Measurements from ENCODE around the gene EML6.

The EML6 gene

DNA sequence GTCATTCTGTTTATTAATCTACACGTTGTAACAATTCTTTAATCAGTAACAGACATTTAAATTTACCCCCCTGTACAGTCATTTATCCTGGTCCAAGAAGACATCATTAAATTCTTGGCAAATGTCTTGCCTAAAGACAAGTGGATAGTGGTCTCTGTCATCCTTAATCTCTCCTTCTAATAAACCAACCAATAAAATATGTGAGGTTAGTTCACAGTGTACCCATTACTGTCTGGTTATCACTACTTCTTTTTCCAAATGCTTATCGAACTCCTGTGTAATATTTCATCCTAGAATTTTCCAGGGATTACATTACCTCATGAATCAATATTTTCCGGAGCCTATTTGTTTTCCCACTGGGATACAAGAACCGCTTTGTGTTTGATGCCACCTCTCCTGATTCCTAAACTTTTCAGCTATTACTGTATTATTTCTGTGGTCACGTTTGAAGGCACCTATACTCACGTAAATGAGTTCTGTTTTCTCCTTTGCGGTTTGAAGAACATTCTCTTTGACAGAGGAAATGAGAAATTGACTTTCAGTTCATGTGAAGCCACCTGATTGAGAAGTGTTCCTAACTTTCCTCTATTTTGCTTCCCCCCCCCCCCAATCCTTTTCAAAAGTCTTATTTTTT is 195.3 kb downstream of the EML6 start:
- no peak for DNase-seq

DNA sequence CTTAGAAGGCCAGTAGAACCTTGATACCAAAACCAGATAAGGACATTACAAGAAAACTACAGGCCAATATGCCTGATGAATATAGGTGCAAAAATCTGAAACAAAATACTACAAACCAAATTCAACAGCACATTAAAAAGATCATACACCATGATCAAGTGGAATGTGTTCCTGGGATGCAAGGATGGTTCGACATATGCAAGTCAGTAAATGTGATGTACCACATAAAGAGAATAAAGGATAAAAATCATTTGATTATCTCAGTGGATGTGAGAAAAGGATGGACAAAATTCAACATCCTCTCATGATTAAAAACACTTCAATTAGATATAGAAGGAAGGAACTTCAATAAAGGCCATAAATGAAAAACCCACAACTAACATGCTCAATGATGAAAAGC is 197.2 kb downstream of the EML6 start:
- DNase-seq, result no peak

DNA sequence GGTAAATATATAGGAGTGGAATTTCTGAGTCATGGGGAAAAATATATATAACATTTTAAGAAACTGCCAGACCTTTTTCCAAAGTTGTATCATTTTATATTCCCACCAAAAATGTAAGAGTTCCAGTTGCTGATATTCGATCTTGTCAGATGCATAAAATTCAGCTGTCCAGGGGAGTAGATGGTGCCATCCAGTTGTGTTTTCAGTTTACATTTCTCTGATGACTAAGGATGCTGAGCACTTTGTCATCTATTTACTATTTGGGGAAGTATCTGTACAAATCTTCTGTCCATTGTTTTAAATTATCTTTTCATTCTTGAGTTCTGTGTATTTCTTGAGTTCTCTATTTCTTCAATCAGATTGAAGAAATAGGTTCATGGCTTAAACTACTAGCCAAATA is 200.7 kb downstream of the EML6 start:
- DNase-seq, result no peak

DNA sequence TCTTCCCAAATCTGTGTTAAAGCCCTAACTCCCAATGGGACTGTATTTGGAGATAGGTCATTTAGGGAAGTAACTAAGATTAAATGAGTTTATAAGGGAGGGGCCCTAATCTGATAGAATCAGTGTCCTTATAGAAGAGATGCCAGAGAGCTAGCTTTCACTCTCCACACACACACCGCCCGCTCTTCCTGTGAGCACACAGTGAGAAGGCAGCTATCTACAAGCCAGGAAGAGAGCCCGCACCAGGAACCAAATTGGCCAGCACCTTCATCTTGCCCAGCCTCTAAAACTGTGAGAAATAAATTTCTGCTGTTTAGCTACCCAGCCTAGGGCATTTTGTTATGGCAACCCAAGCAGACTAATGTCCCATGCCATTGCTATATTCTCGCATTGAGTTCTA is 201.6 kb downstream of the EML6 start:
- no peak for DNase-seq

DNA sequence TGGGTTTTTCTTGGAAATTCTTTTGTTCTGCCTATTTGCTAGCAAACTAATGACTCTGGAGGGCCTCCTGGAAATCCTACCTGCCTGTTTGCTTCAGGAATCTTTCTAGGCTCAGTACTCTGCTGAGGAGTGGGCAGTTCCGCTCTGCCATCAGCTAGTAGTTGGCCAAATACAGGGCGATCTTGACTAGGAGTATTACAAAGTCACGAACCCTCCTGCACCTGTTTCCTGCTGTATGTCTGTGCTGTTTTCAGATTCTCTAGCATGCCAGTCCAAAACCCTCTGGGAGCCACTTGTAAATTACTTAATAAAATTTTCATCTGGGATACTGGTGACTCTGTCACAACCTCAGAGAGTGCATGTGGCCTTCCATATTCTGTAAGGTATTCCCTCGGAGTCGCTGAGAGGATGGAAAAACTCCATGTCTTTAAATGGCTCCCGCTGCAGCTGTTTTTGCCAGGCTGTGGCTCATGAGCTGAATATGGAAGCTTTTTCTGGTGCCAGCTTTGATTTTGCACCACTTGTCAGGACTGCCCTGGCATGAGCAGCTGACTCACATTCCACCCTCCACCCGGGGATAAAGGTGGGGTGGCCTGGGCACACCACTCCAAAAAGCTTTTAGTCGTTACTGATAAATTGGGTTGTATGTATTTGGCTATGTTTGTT is 203.8 kb downstream of the EML6 start:
- no peak for DNase-seq

DNA sequence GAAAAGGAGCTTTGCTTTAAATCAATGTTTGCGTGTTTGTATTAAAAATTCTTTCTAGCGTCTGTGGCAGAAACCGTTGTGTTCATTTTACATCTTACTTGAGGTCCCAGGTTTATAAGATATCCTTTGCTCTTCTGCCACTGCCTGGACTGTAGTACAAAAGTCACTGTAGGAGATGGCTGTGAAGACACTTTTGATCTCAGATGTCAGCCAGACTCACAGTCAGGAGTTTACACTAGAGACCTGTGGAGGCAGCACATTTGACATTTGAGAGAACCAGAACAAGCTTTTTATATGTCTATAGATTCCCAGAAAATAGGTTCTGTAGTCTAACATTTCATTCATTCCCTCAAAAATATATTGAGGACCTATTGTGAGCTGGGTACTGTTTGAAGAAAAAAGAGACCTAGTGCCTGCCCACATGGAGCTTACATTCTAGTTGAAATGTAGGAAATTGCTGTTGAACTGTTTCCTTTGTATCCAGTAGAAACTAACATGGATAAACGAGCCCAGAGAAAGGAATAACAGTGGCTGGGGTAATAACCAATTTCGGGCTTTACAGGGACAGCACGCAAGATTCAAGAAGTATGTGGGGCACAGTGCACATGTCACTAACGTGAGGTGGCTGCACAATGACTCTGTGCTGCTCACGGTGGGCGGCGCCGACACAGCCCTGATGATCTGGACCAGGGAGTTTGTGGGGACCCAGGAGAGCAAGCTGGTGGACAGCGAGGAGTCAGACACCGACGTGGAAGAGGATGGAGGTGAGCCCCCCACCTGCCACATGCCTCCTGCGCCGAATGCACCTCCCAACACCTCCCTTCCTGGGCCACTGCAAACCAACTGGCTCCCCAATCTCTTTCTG is 204.5 kb downstream of the EML6 start:
- no peak for DNase-seq

DNA sequence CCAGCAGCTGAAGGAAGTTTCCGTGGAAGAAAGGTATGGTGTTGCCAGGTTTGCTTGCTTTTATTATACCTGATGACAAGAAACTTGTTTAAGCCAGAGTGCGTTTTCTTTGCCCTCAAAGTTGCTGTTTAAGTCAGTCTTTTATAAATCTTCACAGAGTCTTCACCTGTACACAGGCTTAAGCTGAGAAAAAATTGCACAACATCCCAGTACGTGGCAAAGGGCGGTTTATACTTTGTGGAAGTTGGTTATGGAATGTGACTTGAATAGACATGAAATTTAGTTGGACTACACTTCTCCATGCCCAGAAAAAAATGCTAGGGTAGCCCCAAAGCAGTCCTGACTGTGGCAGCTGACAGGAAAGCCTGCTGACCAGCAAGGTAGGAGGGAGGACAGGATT is 205.3 kb downstream of the EML6 start:
- no peak for DNase-seq

DNA sequence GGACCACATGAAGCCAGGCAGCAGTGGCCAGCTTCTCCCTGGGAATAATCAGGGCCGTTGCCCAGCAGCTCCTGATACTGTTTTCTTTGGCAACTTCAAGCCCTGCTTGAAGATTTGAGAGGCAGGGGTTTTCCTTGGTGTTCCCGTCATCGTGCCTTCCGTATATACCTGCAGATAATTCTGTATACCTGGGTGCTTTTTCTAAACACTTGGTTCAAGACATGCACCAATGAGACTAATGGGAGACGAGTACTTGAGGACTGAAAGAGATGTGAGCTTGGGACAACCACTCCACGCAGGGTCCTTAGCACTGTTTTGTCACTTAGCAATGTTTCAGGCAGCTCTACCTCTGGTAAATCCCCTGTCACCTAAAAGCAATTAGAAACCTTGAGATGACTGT is 208.0 kb downstream of the EML6 start:
- no peak for DNase-seq

DNA sequence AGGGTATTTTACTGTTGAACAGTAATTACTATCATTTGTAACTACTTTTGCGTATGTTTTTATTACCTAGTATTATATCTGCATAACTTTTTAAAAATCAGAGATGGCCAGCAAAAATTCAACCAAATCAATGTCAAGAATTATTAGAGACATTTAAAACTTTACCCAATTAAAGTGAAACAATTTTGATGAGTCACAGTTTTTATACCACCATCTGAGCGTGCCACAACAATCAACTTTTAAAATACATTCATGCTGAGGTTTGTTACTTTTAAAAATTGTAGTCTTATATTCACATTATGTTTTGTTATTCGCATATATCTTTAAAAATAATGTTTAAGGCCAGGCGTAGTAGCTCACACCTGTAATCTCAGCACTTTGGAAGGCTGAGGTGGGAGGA is 211.9 kb downstream of the EML6 start:
- no peak for DNase-seq

DNA sequence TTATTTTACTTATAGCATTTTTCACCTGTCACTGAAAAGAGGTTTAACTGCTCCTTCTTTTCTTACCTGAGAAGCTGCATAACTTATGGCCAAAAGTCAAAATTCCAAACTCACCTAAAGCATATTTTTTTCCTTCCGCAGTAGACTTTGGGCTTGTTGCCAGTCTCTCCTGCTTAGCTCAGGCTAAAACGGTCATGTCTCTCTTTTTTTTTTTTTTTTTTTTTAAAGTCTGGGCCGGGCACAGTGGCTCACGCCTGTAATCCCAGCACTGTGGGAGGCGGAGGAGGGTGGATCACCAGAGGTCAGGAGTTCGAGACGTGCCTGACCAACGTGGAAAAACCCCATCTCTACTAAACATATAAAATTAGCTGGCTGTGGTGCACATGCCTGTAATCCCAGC is 213.3 kb downstream of the EML6 start:
- DNase-seq, result no peak

DNA sequence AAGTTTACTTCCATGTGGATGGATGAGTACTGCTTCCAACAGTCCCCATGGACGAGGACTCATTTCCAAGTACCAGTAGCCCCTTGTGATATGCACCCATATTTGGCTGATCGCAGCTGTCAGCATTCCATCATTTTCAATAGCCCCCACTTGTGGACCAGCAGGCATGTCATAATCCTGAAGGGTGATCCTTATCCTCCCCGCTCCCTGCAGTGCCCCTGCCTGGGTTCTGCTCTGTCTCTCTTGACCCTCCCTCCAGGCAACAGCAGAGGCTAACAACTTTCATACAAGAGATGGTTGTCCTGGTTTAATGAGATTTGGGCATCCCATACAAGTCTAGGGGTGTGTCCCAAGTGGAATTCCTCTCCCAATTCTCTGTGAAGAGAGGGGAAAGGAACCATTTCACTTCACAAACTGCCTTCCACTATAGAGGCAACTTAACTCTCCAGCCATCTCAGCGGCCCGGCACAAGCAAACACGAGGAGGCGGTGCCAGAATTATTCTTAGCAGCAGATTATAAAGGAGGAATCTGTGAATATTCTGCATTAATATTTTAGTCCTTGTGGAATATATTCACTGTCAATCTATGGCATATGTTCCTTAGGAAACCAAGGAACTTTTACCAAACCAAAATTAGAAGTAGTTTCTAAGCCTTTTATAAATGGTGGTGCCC is 216.1 kb downstream of the EML6 start:
- DNase-seq, result no peak

DNA sequence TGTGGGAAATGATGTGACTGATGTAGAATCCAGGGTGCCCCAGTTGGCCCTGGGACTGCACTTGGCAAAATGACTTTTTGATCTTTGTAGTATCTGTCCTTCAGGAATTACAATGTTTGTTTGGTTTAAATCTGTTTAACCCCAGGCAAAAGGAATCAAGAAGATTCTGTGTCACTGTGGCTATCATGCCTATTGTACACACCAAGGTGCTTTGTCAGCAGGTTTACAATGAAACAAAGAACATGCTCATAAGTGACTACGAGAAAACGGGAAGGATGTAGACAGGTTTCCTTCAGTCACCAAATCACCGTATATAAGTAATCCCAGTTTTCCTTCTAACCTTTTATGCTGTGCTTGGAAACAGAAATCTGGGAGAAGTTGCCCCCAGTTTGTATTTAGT is 217.3 kb downstream of the EML6 start:
- DNase-seq, result no peak

DNA sequence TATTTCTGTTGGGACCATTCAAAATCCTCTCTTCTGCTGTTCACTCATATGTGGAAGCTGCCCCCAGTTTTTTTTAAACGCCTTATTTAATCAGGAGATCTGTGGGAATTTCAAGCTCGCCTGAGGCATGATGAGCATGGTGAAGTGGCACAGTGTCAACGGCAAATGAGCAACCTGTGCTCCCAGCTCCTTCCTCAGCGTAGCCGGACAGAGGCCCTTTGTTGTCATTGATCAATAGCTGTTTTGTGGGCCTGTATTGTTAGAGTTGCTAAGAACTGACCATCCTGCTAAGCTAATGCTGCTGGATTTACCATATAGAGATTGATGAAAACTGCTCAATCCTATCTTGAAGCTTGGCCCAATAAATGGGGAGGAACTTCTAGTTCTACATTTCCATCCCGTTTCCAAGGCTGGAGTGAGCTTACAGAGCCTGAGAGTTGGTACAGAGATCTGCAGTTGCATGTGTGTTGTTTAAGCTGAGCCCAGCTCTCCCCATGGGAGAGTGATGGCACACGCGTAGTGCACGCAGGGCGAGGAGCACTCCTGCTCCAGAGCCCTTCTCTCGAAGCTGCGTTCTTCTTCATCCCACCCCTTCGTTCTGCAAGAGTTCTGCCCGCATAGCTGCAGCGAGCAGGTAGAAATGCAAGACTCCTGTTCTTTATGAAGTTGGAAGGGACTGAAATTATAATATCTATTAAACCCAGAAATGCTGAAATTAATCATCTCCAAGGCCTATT is 218.0 kb downstream of the EML6 start:
- no peak for DNase-seq

DNA sequence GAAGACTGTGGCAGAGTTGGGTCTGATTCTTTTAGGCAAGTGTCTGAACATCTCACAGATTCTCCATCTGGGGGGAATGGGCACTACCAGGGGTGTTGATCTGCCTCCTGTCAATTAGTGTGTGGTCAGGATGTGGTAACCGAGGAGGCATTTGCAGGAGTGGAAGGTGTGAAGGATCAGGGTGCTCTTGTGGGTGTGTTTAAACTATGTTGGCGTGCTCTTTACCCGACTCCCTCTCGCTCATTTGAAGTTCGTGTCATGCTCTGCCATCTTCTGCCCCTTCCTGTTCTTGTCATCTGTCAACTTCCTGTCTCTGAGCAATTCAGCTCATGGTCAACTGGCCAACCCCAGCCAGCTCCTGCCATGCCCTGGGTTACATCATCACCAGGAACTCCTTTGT is 218.9 kb downstream of the EML6 start:
- DNase-seq, result peak in 1 of 2 experiments; percentile 7

DNA sequence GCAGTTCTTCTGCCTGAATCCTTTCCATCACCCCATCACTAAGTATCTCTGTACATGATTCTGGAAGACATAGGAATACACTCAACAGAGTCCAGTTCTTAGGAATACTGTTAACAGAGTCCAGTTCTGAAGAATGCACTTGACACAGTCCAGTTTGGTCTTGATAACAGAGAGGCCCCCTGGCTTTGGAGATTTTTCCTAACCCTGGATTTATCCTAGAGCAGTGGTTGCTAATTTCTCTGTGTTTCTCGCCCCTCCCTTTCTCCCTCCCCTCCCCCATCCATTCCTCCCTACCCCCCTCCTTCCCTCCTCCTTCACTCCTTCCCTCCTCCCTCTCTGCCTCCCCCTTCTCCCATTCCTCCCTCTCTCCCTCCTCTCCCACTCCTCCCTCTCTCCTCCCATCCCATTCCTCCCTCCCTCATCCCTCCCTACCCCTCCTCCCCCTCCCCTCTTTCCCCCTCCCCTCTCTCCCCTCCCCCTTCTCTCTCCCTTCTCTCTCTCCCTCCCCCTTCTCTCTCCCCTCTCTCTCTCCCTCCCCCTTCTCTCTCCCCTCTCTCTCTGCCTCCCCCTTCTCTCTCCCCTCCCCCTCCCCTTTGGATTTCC is 221.4 kb downstream of the EML6 start:
- no peak for DNase-seq

DNA sequence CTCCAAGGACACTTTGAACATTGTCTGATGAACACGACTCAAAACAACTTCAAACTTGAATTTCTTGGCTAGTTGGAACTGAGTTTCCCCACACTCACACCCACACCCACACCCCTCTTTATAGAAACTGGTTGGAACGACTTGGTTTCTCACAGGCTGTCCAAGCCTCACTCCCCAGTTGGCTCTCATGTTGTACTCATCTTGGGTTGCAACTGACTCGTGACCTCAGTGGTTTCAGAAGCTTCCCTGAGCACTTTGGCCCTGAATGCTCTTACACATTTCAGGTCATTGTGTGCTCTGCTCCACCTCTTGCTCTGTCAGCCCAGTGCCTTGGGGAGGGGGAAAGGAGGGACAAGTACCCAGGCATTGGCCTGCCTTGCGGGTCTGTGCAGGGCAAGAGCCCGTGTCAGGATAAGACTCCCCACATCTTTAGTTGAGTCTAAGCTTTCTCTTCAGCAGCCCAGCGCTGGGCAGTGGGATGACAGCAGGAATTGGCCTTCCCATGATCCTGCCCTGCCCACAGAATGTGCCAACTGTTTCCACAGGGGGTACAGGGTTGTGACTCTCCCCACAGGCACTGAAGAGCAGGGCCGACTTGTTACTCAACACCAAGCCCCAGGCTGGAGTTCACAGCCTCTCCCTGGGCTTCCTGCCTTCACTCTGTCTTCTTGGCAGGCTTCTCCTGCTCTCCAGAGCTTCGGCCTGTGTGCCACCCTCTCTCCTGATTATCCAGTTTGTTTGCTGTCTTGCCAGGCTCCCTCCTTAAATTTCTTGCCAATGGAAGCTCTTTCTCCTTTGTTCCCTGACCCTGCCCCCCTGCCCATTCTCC is 222.1 kb downstream of the EML6 start:
- no peak for DNase-seq

DNA sequence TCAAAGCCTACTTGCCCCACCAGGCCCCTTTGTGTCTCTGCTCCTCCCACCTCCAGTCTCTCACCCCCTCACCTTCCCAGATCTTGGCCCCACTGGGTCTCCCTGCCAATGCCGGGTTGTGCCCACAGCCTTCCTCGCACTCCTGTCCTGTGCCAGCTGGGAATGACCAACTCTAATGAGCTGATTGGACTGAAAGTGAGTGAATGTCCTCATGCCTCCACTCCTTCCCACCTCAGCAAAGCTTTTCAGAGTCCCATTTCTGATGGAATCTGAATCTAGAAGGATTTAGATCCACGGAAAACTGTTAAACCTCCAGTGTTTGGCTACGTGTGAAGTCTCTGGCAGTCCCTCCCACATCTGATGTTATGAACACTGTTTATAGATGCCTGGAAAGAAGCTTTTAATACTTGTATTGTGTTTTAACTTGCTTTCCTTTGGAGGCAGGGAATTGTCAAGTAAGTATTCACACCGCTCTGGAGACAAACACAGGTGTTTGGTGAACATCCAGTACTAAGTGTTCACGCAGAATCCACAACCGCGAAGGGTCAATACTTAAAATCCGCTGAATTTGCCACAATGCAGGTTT is 222.9 kb downstream of the EML6 start:
- no peak for DNase-seq

DNA sequence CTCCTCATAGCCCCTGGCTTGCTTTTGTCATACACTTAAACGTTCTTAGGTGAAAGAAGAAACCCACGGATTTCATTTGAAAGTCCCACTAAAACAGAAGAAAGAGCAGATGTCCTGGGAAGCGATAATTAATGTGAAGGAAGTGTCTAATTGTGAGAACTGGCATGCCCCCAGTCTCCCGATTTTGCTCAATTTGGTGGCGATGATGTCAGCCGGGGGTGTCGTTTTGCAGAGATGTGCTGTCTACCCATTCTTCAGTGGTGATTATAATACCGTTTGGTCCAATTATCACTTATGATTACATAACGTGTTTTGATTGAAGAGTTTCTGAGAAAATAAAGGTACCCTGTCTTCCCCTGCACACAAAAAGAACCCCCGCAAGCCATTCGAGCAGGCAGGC is 223.7 kb downstream of the EML6 start:
- DNase-seq, result no peak

DNA sequence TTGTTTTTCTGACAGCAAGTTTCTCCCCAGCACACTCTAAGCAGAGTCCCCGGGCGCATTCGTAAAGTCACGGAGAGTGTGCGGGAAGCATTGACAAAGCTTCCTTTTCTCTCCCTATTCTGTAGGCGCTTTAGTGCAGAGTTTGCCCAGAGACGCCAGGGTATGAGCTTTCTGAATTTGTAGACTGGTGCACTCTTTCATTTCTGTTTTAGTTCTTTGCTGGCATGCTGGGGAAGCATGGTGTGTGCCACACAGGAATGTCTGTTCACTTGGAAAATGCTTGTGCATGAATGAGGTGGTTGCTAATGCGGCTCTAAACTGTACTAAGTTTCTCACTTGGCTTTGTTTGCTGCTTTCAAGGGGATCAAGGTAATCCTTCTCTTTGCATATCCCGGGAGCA is 224.2 kb downstream of the EML6 start:
- DNase-seq, result no peak

DNA sequence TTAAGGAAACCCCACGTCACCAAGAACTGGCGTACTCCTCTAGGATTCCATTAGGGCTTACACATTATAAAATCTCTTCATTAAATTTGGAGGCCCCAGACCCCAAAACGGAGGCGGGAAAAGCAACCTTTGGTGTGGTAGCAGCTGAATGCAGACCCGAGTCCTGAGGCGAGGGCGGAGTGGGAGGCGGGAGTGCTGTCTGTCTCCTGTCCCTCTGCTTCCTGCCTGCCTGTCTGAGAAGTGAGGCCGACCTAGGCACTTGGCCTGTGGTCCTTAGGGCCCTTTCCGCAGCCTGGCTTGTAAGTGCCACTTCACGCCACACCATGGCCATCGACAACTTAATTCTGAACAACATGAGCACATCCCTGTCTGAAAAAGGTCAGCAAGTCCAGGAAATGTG is 224.7 kb downstream of the EML6 start:
- no peak for DNase-seq

DNA sequence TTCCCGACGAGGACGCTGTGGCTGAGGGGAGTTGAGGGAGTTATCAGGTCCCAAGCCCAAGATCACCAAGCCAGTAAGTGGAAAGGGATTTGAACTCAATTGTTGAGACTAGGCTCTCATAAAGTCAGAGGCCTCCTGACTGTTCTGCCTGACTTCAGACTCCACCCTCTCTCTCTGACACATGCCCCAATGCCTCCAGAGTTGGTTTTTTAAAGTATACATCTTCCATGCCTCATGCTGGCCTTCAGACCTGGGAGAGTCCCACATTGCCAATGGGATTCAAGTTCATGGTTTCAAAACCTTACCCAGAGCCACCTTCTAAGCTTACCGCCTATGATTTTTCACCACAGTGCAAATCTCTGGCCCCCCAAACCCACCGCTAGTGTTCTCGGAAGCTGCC is 226.0 kb downstream of the EML6 start:
- no peak for DNase-seq

Data from stimulated activated CD4-positive, alpha-beta T cell treated with anti-CD3 and anti-CD28 coated beads, Interleukin-4, amount 100 ng/mL, for 4 hours (primary cell).